PC-9 (cell line): ENCODE results near the gene GALNT5. TPM values are rescaled to one million over a fixed set of nuclear protein-coding genes. Genes with fewer than 3 reads are reported as not detected.
"Not testable (repeated sequence)": the region's sequence is repeated elsewhere in the genome, so short reads cannot be mapped to it uniquely, and the experiment has no call there.

Experiments
- BruUV-seq: library from RNA; stranded (reverse); fragments of 400-500 nt; replicated peaks from 2 replicates; lab custom pipeline; 2021; lab: Mats Ljungman, UMichigan
- CTCF ChIA-PET: fragments of 300-600 bp; sonication (Branson Sonifier 250); formaldehyde crosslinking; loops from one replicate; lab custom pipeline; 2022; ENCODE audit warnings: antibody characterized with exemption; lab: Charles Lee
- POLR2A ChIA-PET: fragments of 300-600 bp; sonication (Branson Sonifier 250); formaldehyde crosslinking; loops from one replicate; lab custom pipeline; 2022; ENCODE audit warnings: antibody characterized with exemption; ENCODE audit not compliant: unreplicated experiment; lab: Charles Lee
- DNase-seq, 2 experiments: peaks; one replicate each; pipeline versions ENCODE4 v3.0.0 to v3.0.0-alpha.2; 2015 to 2022; ENCODE audit warnings: mixed read lengths in 1 of 2
- H2AFZ ChIP-seq: fragments of 200-600 bp; sonication (generic); 2 replicates; pipeline ENCODE4 v1.8.1; 2017; ENCODE audit warnings: antibody characterized with exemption
- H3F3A ChIP-seq: fragments of 200-600 bp; sonication (generic); 2 replicates; pipeline ENCODE4 v1.8.1; 2017; ENCODE audit warnings: antibody characterized with exemption, mild to moderate bottlenecking, low read depth; ENCODE audit not compliant: insufficient read depth
- H3K27ac ChIP-seq: fragments of 200-600 bp; sonication (generic); 2 replicates; pipeline ENCODE4 v1.6.1; 2016; ENCODE audit warnings: mixed run types
- H3K27me3 ChIP-seq: fragments of 200-600 bp; sonication (generic); 2 replicates; pipeline ENCODE4 v1.6.1; 2016; ENCODE audit warnings: low read depth, mixed run types; ENCODE audit not compliant: insufficient read depth
- H3K36me3 ChIP-seq: fragments of 200-600 bp; sonication (generic); 2 replicates; pipeline ENCODE4 v1.6.1; 2016; ENCODE audit warnings: low read depth, mixed run types
- H3K4me1 ChIP-seq: fragments of 200-600 bp; sonication (generic); replicated peaks from 2 replicates; pipeline ENCODE4 v1.6.1; 2016; ENCODE audit warnings: mixed run types; ENCODE audit not compliant: insufficient read depth
- H3K4me2 ChIP-seq: fragments of 200-600 bp; sonication (generic); 2 replicates; pipeline ENCODE4 v1.6.1; 2017; ENCODE audit warnings: mixed run types
- H3K4me3 ChIP-seq: fragments of 200-600 bp; sonication (generic); 2 replicates; pipeline ENCODE4 v1.6.1; 2016; ENCODE audit warnings: mixed run types
- H3K79me2 ChIP-seq: fragments of 200-600 bp; sonication (generic); 2 replicates; pipeline ENCODE4 v1.6.1; 2017; ENCODE audit warnings: low read depth, mixed run types
- H3K9me2 ChIP-seq: fragments of 200-600 bp; sonication (generic); 2 replicates; pipeline ENCODE4 v1.8.1; 2017; ENCODE audit warnings: mild to moderate bottlenecking; ENCODE audit not compliant: insufficient read depth
- H3K9me3 ChIP-seq: fragments of 200-600 bp; sonication (generic); 2 replicates; pipeline ENCODE4 v1.8.1; 2016; ENCODE audit warnings: low read depth; ENCODE audit not compliant: insufficient read depth
- H4K20me1 ChIP-seq: fragments of 200-600 bp; sonication (generic); 2 replicates; pipeline ENCODE4 v1.8.1; 2017; ENCODE audit not compliant: insufficient read depth
- CTCF ChIP-seq: fragments of 200-600 bp; sonication (generic); conservative IDR thresholded peaks from 2 replicates; pipeline ENCODE4 v1.6.1; 2017; ENCODE audit warnings: mixed run types, antibody characterized with exemption, mild to moderate bottlenecking, moderate library complexity
- EZH2 ChIP-seq: fragments of 200-600 bp; sonication (generic); IDR thresholded peaks from 2 replicates; pipeline ENCODE4 v1.8.0; 2017; ENCODE audit warnings: antibody characterized with exemption, low read depth
- intact Hi-C: fragments of 100-400 bp; cut with micrococcal nuclease; formaldehyde crosslinking; loops from one replicate; pipeline ENCODE4 v1.10.0; 2022; ENCODE audit not compliant: unreplicated experiment
- total RNA-seq: library from RNA; stranded (reverse); gene quantifications from 2 replicates; pipeline ENCODE4 v1.2.3, GENCODE V29; 2021

Gene GALNT5
- total RNA-seq, 1 experiment from 2014 or later, result 1.9 TPM

- H3K4me1 ChIP-seq, result no peaks in the 10 kb centered on the region
- no peaks in the 10 kb centered on the region for H3K9me2 ChIP-seq
- no peak for DNase-seq
- H3F3A ChIP-seq, result no peaks in the 10 kb centered on the region
- ChIA-PET CTCF (no interaction called here), POLR2A (no interaction called here)
- no peak overlapping the region for H2AFZ ChIP-seq
- H3K9me3 ChIP-seq, result no peaks in the 10 kb centered on the region
- H3K36me3 ChIP-seq, result no peaks in the 10 kb centered on the region
- intact Hi-C loops, result no loop called here
- H3K4me3 ChIP-seq, result no peak overlapping the region
- H3K27ac ChIP-seq, result no peak overlapping the region
- H3K79me2 ChIP-seq, result no peaks in the 10 kb centered on the region
- TF ChIP-seq EZH2 (no peak), CTCF (no peak)
- no TSS peak for BruUV-seq
- no peak overlapping the region for H3K4me2 ChIP-seq
- H4K20me1 ChIP-seq, result no peaks in the 10 kb centered on the region
- H3K27me3 ChIP-seq, result no peaks in the 10 kb centered on the region
Measured at GRCh38 chr2:157271590-157272203, 14.2 kb downstream of the GALNT5 start.

DNA sequence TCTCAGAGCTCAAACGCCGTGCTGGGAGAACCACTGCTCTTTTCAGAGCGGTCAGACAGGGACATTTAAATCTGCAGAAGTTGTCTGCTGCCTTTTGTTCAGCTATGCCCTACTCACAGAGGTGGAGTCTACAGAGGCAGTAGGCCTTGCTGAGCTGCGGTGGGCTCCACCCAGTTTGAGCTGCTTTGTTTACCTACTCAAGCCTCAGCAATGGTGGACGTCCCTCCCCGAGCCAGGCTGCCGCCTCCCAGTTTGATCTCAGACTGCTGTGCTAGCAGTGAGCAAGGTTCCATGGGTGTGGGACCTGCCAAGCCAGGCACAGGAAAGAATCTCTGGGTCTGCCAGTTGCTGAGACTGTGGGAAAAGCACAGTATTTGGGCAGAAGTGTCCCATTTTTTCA is 21.8 kb downstream of the GALNT5 start:
- H3K36me3 ChIP-seq, DNase-seq, BruUV-seq, H3K9me2 ChIP-seq, H4K20me1 ChIP-seq, H3K4me1 ChIP-seq, H3K79me2 ChIP-seq, intact Hi-C loops, CTCF ChIA-PET, H3K4me2 ChIP-seq, H3F3A ChIP-seq, H3K27me3 ChIP-seq, H2AFZ ChIP-seq, H3K27ac ChIP-seq, POLR2A ChIA-PET, H3K4me3 ChIP-seq, H3K9me3 ChIP-seq: not testable (repeated sequence)

- intact Hi-C loops, result no loop called here
- no peaks in the 10 kb centered on the region for H3K4me1 ChIP-seq
- H3F3A ChIP-seq, result no peaks in the 10 kb centered on the region
- H4K20me1 ChIP-seq, result no peaks in the 10 kb centered on the region
- H3K79me2 ChIP-seq, result no peaks in the 10 kb centered on the region
- no peak overlapping the region for H3K4me2 ChIP-seq
- TF ChIP-seq EZH2 (no peak), CTCF (no peak)
- H3K4me3 ChIP-seq, result no peak overlapping the region
- H3K9me3 ChIP-seq, result no peaks in the 10 kb centered on the region
- no peak overlapping the region for H2AFZ ChIP-seq
- ChIA-PET POLR2A (no interaction called here), CTCF (no interaction called here)
- no peak overlapping the region for H3K27ac ChIP-seq
- no peaks in the 10 kb centered on the region for H3K9me2 ChIP-seq
- no peaks in the 10 kb centered on the region for H3K36me3 ChIP-seq
- no peak for DNase-seq
- no TSS peak for BruUV-seq
- H3K27me3 ChIP-seq, result no peaks in the 10 kb centered on the region
Measured at GRCh38 chr2:157281316-157281715, 23.8 kb downstream of the GALNT5 start.

DNA sequence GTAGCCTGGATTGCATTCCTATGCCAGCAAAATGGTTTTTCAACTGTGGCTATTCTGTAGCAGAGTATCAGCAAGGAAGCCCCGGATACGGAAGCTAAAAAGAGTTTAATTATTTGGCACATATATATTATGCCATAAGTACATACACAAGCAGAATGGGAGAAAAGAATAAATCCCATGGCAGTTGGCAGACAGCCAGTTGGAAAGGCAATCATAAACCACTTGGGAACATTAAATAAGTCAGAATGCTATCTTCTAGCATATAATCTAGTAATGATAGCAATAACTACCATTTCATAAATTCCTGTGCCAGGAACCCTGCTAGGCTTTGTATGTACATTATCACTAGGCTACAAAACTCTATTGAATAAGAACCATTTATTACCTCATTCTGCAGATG is 26.0 kb downstream of the GALNT5 start:
- Histone ChIP-seq H3K9me2 (no peaks in the 10 kb centered on the region), H3K27ac (no peak overlapping the region), H3K27me3 (no peaks in the 10 kb centered on the region), H3K4me3 (no peak overlapping the region), H3K9me3 (no peaks in the 10 kb centered on the region), H2AFZ (no peak overlapping the region), H3K4me1 (no peaks in the 10 kb centered on the region), H3F3A (no peaks in the 10 kb centered on the region), H3K36me3 (no peaks in the 10 kb centered on the region), H3K4me2 (no peak overlapping the region), H4K20me1 (no peaks in the 10 kb centered on the region), H3K79me2 (no peaks in the 10 kb centered on the region)
- no peak for DNase-seq
- ChIA-PET POLR2A (no interaction called here), CTCF (no interaction called here)
- intact Hi-C loops, result no loop called here
- no peak for TF ChIP-seq CTCF
- no peak for TF ChIP-seq EZH2
- BruUV-seq, result no TSS peak
